Thyroid gland (tissue), 4 donors: ENCODE measurements around the gene TBC1D20. TPM values are rescaled to one million over a fixed set of nuclear protein-coding genes. Genes with fewer than 3 reads are reported as not detected.
A peak's percentile ranks its signal among the peaks of the same experiment; 100 is the strongest.

ENCODE experiments used
- DNase-seq, 2 donors: peaks; one replicate each; pipeline ENCODE4 v3.0.0-alpha.2; 2019
- H3K27ac ChIP-seq, 3 donors: fragments of 200-600 bp; sonication (generic); 1 replicate in 2 of 3; 2 replicates in 1 of 3; pipeline ENCODE4 v1.5.1; 2016 to 2019; ENCODE audit warnings: mild to moderate bottlenecking in 1 of 3, moderate library complexity in 1 of 3
- H3K27me3 ChIP-seq: fragments of 200-600 bp; sonication (generic); one replicate; pipeline ENCODE4 v1.5.1; 2019
- H3K36me3 ChIP-seq, 2 donors: fragments of 200-600 bp; sonication (generic); one replicate each; pipeline ENCODE4 v1.5.1; 2016 to 2019
- H3K4me1 ChIP-seq, 2 donors: fragments of 200-600 bp; sonication (generic); one replicate each; pipeline ENCODE4 v1.5.1; 2017 to 2019
- H3K4me3 ChIP-seq, 3 donors: fragments of 200-600 bp; sonication (generic); replicated peaks in 1 of 3; 1 replicate in 2 of 3; 2 replicates in 1 of 3; pipeline ENCODE4 v1.5.1; 2016; ENCODE audit warnings: mild to moderate bottlenecking in 1 of 3
- H3K9me3 ChIP-seq: fragments of 200-600 bp; sonication (generic); one replicate; pipeline ENCODE4 v1.5.1; 2017
- CTCF ChIP-seq, 6 experiments: fragments of 200-600 bp in 3 of 6; fragments of 450-650 bp in 3 of 6; sonication (generic) in 3 of 6; IDR thresholded peaks; one replicate each; pipeline ENCODE4 v1.5.1; 2016 to 2019; ENCODE audit warnings: antibody characterized with exemption in 6 of 6, mild to moderate bottlenecking in 2 of 6, inconsistent platforms in 1 of 6, moderate library complexity in 1 of 6
- POLR2A ChIP-seq, 2 donors: fragments of 450-650 bp; IDR thresholded peaks; one replicate each; pipeline ENCODE4 v1.6.1; 2017; ENCODE audit warnings: antibody characterized with exemption in 2 of 2, mild to moderate bottlenecking in 2 of 2, moderate library complexity in 1 of 2
- WGBS, 2 donors: methylation state at CpG; one replicate each; pipeline ENCODE4 v1.1.5; 2017; 5-methylcytosine and 5-hydroxymethylcytosine counted together
- intact Hi-C: fragments of 100-400 bp; cut with DNase I; formaldehyde crosslinking; loops from one replicate; pipeline ENCODE4 v1.15.1; 2023
- total RNA-seq, 4 donors: library from RNA; depleted of rRNA; stranded (reverse); fragments of >200 nt; gene quantifications; one replicate each; pipeline ENCODE4 v1.2.3, GENCODE V29; 2016

The TBC1D20 gene
- total RNA-seq, 4 donors from 2014 or later, result 34.1 to 40.5 (median 35.6) TPM

- Histone ChIP-seq H3K36me3 (peaks cover 20 to 31% of the 10 kb centered on the region in 2 donors), H3K27me3 (no peaks in the 10 kb centered on the region), H3K4me3 (no peak overlapping the region), H3K27ac (no peak overlapping the region), H3K9me3 (no peaks in the 10 kb centered on the region), H3K4me1 (no peaks in the 10 kb centered on the region)
- 94 to 96% methylated on average over 9 to 13 of the region's 13 CpGs for WGBS, 2 donors
- DNase-seq, result no peak
- intact Hi-C loops, result loop anchor here (10.0 kb wide), 1 partner anchor 77 kb away; no protein-coding TSS in a partner anchor
- TF ChIP-seq POLR2A (IDR thresholded peaks at IDR 0.05), result no peak
- no peak for TF ChIP-seq CTCF (IDR thresholded peaks at IDR 0.05)
Measured at GRCh38 chr20:432208-432607, 30.1 kb downstream of the TBC1D20 start.

GRCh38 chr20:431012-431904, 31.1 kb downstream of the TBC1D20 start:
- intact Hi-C loops, result loop anchor here (10.0 kb wide), 1 partner anchor 76 kb away; no protein-coding TSS in a partner anchor
- WGBS, 2 donors, result 43 to 58% methylated on average over 15 to 17 of the region's 17 CpGs
- peak; percentile 89 to 90 for DNase-seq

GRCh38 chr20:430091-430999, 32.0 kb downstream of the TBC1D20 start:
- no peak overlapping the region for H3K4me3 ChIP-seq
- DNase-seq, result no peak
- 82 to 85% methylated on average over 20 to 21 of the region's 21 CpGs for WGBS, 2 donors
- intact Hi-C loops, result loop anchor here (10.0 kb wide), 1 partner anchor 76 kb away; no protein-coding TSS in a partner anchor
- H3K27me3 ChIP-seq, result no peaks in the 10 kb centered on the region
- no peak for TF ChIP-seq CTCF (IDR thresholded peaks at IDR 0.05)
- no peak for TF ChIP-seq POLR2A (IDR thresholded peaks at IDR 0.05)
- H3K4me1 ChIP-seq, result no peaks in the 10 kb centered on the region
- no peaks in the 10 kb centered on the region for H3K9me3 ChIP-seq
- peaks cover 3 to 14% of the 10 kb centered on the region in 2 donors for H3K36me3 ChIP-seq
- no peak overlapping the region for H3K27ac ChIP-seq

More at GRCh38 chr20:431012-431904, 31.1 kb downstream of the TBC1D20 start:
- H3K27ac ChIP-seq, result no peak overlapping the region
- H3K36me3 ChIP-seq, result peaks cover 12 to 22% of the 10 kb centered on the region in 2 donors
- H3K4me1 ChIP-seq, result no peaks in the 10 kb centered on the region
- no peak overlapping the region for H3K4me3 ChIP-seq
- TF ChIP-seq CTCF (IDR thresholded peaks at IDR 0.05) (peak; percentile 24 to 93 (median 74)), POLR2A (IDR thresholded peaks at IDR 0.05) (no peak)
- no peaks in the 10 kb centered on the region for H3K27me3 ChIP-seq
- H3K9me3 ChIP-seq, result no peaks in the 10 kb centered on the region

- Histone ChIP-seq H3K9me3 (no peaks in the 10 kb centered on the region), H3K27me3 (no peaks in the 10 kb centered on the region), H3K4me3 (no peak overlapping the region), H3K27ac (no peak overlapping the region), H3K4me1 (no peaks in the 10 kb centered on the region), H3K36me3 (peaks cover 3 to 9% of the 10 kb centered on the region in 2 donors)
- WGBS, 2 donors, result 95 to 97% methylated on average over 4 to 11 of the region's 14 CpGs
- intact Hi-C loops, result no loop called here
- no peak for DNase-seq
- TF ChIP-seq CTCF (IDR thresholded peaks at IDR 0.05), result no peak
- no peak for TF ChIP-seq POLR2A (IDR thresholded peaks at IDR 0.05)
Measured at GRCh38 chr20:428658-429200, 33.6 kb downstream of the TBC1D20 start.
